Activated CD4-positive, CD25-positive, alpha-beta regulatory T cell (primary cell): ENCODE results near the gene CATSPERE.
"Not testable (repeated sequence)": the region's sequence is repeated elsewhere in the genome, so short reads cannot be mapped to it uniquely, and the experiment has no call there.

Experiments used
- DNase-seq, 4 experiments: peaks; one replicate each; lab custom pipeline; 2025; lab: John Stamatoyannopoulos, UW

The CATSPERE gene

DNA sequence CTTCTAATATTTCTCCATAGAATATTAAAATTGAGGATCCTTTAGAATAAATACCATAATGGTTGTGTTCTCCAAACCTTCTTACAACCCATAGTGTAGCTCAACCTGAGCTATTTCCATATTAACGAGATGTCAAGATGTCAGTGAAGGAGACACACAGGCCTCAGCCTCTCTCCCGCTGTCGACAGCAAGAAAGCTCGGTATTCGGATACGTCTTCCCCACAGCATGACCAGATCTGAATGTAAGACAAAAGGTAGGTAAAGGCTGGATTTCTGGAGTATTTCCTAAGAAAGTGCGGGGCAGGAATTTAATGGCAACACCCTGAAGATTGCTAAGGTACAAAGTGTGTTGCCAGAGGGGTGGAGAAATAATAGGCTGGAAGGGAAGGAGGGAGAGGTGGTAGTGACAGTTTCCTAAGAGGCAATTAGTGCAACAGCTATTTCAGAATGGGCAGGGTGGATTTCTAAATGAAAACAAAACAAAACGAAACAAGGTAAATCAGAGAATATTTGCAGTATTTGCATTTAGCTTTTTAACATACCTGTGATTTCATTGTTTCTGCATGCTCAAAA, 11.1 kb upstream of the CATSPERE start:
- no peak for DNase-seq

DNA sequence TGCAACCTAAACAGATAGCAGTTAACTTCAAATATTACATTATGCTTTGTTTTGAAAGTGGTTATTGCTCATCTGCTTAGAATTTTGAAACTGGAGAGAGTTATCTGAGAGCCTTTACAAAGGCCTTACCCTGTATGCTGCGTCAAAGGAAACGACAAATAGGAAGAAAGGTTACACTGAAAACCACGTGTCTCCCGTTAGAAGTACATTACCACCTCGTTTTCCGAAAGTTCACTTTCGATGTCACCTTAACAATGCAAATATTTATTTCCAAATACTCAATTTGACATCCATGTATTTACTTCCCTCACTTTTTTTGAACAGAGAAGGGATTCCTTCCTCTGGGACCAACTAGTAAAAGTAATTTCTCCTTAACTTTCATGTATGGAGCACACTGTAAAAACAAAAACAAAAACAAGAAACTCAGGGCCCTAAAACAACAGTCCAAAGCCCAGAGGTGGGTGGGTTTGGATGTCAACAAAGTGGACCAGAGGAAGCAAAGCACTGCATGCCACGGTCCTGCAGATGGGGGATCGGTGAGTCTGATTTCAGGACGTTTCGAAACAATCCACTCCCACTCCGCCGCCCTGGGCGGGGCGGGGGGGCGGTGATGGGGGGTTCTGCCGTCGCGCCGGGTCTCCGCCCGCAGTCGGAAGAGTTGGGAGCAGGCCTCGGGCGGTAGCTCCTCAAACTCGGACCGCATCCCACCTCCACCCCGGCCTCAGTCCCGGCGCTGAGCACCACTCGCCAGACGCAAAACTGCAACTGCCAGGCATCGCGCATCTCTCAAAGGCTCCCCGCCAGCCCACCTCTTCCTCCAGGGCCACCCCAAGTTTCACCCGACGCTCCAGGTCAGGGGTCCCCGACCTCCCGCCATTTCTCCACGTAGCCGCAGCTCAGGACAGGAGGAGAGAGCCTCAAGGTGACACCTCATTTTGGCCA, 10.2 kb upstream of the CATSPERE start:
- peak; percentile 18 to 44 (median 28) for DNase-seq

DNA sequence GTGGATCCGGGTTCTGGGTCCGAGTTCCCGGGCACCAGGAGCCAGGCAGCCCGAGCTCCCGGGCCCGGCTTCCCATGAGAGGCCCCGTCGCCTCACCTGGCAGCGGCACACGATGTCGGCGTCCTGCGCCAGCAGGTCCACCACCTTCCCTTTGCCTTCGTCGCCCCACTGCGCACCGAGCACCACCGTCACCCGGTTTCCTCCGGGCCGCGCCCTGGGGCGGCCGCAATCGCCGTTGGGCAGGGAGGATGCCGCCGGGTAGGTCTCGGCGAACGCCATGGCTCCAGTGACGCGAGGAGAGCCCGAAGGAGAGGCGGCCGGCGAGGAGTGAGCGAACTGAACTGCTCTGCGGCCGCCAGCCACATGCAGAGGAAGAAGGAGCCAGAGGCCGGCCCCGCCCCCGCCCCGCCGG, 9.5 kb upstream of the CATSPERE start, which contains the start of gene ADSS2:
TSS of gene ADSS2 (minus strand) at position 371 of the 412 bp plus-strand sequence. CDS start at position 279, 92 bp downstream.
- no peak for DNase-seq

DNA sequence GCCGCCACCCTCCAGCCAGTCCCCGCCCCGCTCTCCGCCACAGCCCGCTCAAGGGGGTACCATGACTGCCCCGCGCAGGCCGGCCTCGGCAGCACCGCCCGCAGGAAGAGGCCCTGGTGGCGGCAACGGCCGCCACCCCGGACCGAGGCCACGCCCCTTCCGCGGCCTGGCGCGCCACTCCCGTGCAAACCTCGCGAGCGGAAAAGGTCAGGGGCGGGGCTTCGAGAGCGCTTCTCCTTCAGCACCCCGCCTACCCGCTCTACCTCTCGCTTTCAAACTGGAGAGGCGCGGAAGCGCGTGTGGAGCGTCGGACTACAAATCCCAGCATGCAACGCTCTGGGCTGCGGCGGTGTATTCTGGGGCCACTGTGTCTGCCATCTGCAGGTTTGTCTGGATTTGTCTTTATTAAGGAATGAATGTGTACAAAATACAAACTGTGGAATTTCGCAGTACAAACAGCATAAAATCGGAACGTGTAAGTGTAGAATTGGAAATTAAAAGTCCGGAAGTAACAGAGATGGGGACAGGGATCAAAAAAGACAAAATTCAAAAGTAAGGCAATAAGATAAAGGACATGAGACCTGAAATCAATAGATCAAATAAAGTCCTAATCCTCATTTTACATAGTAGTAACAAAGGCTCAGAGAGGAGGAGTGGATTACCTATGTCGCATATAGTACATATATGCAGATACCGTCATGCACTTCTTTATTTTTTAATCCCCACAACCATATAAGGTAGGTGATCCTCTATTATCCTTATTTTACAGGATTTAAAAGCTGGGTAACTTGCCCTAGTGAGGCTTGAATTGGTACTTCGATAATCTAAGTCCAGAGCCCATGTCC, 8.9 kb upstream of the CATSPERE start:
- DNase-seq: peak; percentile 97 to 99 (median 98)

DNA sequence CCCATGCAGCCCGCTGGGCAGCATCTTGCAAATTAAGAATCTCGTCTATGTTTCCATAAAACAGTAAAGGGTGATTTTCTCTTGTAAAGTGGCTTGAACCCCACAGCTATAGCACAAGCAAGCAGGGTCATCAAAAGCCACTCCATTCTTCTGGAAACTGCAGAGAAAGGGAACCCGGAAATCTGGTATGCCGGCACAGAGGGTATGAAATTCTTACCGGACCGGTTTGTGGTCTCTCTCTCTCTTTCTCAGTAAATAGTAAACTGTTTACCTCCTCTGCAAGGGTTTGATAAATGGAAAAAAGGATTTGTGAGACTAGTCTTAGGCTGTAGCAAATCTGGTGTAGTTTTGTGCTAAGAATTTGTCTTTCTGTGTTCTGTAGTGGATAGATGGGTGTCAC, 6.7 kb upstream of the CATSPERE start:
- no peak for DNase-seq

DNA sequence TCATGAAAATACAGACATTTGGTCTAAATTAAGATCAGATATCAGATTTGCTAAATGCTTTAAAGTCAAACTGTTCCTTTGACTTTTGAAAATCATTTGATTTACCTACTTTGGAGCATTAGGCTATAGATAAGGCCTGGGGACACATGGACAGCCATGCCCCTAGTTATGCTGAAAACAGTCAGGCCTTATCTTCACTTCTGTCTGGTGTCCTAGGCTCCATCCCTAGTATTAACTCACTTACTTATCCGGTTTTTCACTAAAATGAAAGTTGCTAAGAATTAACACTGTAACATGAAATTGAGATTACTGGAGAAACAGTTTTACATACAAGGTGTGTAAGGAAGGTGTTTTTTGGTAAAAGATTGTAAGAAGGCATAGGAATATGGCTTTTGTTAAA, 4.5 kb upstream of the CATSPERE start:
- no peak for DNase-seq

DNA sequence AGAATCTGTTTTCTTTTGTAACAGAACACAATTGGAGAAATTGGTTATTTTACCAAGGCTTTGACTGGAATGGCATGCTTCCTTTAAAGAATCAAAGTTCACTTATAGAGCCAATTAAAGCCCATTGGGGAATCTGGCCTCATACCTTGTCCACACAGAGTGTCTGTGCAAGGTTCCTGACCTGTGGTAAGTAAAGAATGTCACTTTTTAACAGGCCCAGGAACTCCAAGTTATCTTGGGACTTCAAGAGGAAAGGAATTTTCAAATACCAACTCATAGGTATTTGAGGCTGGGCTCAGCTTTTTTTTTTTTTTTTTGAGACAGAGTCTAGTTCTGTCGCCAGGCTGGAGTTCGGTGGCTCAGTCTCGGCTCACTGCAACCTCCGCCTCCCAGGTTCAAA, 2.3 kb upstream of the CATSPERE start:
- DNase-seq: no peak

DNA sequence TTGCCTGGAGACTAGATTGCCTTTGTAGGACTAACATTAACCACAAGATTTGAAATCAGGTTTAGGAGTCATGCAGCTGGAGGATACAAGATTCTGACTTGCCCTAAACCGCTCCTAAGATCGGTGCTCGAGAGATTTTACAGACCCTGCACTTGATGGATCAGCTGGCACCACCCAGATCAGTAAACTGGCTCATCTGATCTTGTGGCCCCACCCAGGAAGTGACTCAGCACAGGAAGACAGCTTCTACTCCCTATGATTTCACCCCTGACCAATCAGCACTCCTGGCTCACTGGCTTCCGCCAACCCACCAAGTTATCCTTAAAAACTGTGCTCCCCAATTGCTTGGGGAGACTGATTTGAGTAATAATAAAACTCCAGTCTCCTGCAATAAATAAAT, 876 bp upstream of the CATSPERE start:
- DNase-seq: peak in 2 of 4 experiments; percentile 11 to 24

DNA sequence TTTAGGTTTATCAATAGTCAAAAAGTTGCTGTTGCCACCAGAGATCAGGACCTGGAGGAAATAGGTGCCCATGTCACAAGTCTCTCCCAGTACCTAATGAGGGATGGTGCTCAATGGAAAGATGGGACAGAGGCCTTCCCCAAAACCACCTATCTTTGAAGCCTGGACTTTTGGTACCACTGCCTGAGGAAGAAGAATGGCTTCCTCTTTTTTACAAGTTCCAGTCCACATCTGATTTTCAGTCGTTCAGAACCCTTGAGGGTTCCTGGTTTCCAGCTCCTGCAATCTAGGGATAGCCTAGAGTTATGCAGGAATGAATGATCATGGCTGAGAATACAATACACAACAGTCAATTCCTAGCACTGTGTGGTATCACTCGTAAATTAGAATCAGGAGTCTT, 5.7 kb downstream of the CATSPERE start:
- DNase-seq: no peak

DNA sequence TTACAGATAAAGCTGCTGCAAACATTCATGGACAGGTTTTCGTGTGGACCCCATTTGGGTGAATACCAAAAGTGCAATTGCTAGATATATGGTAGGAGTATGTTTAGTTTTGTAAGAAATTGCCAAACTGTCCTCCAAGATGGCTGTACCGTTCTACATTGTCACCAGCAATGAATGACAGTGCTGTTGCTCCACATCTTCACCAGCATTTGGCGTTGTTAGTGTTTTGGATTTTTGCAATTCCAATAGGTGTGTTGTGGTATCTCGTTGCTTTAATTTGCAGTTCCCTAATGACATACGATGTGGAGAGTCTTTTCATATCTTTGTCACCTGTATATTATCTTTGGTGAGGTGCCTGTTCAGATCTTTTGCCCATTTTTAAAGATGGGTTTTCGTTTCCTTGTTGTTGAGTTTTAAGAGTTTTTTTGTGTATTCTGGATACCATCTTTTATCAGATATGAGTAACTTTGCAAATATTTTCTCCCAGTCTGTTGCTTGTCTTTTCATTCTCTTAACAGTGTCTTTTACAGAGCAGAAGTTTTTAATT, 12.1 kb downstream of the CATSPERE start:
- DNase-seq: no peak

DNA sequence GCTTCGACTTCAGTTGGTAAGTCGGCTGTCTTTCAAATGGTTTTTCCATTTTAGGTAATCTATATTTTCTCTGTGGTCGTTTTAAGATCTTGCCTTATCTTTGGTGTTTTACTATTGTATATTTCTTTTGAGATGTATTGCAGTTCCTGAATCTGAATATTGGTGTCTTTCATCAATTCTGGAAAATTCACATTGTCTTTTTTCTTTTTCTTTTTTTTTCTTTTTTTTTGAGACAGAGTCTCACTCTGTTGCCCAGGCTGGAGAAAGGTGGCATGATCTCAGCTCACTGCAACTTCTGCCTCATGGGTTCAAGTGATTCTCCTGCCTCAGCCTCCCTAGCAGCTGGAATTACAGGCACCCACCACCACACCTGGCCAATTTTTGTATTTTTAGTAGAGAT, 23.9 kb downstream of the CATSPERE start:
- not testable (repeated sequence) for DNase-seq

DNA sequence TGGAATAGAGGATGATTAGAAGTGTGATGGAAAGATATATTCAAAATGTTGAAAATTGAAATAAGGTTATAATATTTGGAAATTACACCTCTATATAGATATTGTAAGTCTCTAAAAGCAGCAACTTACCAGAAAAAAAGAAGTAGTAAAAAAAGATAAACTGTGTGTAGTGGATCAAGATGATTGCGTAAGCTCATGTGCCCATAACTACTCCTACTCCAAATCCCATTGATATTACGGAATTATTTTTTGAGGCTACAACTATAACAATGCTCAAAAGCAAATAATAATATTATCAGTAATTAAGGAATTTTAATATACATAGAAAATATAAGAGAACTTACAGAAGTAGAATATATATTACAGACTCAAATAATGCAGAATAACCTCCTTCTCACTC, 33.6 kb downstream of the CATSPERE start:
- DNase-seq: no peak

DNA sequence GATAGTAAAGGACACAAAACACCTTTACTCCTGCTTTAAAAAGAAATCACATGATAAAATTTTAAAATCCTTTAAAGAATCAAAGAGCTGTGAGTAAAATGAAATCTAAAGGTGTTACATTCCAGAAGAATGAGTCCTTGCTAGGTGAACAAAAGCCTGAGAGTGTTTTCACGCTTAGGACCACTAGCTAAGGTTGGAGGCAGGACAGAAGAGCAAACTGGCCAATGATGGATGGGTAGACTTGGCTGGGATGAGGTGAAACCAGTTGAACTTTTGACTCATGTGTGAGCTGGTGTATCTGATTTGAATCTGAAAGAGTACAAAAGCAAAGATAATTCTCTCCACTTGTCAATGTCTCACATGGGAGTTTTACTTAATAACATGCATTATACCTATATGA, 35.1 kb downstream of the CATSPERE start:
- DNase-seq: no peak

DNA sequence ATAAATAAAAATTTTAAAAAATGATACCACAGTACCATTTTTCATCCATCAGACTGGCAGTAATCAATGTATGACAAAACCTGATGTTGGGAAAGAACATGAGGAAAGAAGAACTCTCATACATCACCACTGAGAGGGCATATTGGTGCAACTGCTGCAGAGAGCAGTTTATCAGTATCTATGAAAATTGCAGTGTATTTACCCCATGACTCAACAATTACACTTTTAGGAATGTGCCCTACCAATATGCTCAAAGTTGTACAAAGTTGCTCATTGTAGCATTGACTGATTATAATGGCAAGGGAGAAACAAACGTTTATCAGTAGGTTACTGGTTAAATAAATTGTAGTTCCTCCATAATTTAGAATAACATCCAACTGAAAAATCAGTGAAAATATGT, 36.7 kb downstream of the CATSPERE start:
- DNase-seq: no peak

DNA sequence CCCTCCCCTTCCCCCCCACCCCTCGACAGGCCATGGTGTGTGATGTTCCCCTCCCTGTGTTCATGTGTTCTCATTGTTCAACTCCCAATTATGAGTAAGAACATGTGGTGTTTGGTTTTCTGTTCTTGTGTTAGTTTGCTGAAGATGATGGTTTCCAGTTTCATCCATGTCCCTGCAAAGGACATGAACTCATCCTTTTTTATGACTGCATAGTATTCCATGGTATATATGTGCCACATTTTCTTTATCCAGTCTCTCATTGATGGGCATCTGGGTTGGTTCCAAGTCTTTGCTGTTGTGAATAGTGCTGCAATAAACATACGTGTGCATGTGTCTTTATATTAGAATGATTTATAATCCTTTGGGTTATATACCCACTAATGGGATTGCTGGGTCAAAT, 38.4 kb downstream of the CATSPERE start:
- DNase-seq: not testable (repeated sequence)

DNA sequence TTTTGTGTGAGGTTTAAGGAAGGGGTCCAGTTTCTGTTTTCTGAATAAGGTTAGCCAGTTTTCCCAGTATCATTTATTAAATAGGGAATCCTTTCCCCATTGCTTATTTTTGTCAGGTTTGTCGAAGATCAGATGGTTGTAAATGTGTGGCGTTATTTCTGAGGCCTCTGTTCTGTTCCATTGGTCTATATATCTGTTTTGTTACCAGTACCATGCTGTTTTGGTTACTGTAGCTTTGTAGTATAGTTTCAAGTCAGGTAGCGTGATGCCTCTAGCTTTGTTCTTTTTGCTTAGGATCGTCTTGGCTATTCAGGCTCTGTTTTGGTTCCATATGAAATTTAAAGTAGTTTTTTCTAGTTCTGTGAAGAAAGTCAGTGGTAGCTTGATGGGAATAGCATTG, 39.4 kb downstream of the CATSPERE start:
- not testable (repeated sequence) for DNase-seq

DNA sequence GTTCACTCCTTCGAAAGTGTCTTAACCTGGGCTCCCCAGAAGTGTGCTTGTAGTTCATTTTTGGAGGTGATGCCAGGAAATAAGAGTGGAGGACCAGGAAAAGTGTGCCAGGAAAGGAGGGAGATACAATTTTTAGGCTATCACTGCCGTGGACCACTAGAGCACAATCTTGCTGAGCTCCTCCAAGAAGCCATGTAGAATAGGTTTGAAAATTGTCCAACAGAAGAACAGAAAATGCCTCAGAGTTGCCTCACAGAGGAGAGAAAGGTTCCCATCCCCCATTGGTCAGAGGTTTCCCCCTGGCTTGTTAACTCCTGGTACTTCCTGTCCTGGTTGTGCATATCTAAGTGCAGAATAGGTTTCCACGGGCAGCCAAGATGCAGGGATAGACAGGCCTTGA, 41.6 kb downstream of the CATSPERE start:
- DNase-seq: no peak

DNA sequence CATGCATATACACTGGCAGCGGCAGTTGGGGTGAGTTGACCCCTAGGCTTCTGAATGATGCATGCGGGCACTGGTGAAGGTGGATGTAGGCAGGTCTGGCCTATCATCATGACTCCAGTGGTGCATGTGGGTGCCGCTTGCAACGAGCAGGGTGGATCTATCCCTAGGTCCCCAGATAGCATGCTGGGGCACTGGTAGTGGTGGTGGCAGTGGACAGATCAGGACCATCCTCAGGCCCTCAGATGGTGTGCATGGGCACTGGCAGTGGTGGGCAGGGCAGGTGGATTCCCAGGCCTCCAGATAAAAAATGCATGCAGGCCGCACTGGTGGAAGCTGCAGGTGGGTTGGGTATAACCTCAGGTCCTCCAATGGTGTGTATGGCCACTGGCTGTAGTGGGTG, 52.4 kb downstream of the CATSPERE start:
- no peak for DNase-seq

DNA sequence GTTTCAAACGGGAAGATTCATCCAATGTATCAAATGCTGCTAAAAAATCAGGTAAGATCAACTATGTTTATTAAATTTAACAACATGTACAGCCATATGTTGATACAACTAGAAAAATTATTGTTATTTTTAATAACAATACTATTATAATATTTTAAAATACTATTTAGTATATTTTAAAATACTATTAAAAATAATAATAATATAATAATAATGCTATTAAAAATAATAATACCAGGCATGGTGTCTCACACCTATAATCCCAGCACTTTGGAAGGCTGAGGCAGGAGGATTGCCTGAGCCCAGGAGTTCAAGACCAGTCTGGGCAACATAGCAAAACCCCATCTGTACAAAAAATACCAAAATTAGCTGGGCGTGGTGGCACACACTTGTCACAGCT, 54.6 kb downstream of the CATSPERE start:
- no peak for DNase-seq

DNA sequence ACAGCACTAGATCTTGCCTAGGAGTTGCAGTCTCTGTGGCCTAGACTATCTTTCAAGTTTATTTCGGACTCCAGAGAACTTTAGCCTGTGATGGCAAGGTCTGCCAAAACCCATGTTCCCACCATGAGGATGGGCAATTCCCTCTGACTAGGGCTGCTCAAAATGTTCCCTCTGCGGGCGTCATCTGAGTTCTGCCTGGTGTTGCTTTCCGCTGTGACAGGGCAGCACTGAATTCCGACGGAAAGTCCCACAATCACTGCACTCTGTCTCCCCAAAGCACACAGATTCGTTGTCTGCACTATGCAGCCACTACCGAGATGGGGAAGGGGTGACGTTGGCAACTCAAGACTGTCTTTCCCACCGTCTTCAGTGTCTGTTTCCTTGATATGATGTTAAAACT, 75.2 kb downstream of the CATSPERE start:
- DNase-seq: no peak

DNA sequence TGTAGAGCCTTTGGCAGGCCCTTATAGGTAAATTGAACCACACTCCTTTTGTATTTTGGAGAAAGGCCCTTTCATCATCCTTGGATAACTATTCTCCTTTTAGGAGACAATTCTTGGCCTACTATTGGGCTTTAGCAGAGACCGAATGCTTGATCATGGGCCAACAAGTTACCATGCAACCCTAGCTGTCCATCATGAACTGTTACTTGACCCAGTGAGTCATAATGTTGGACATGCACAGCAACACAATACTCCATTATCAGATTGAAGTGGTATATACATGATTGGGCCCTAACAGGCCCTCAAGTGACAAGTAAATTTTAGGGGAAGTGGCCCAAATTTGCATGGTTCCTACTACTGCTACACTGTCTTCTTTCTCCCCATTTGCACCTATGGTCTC, 84.4 kb downstream of the CATSPERE start:
- no peak for DNase-seq

DNA sequence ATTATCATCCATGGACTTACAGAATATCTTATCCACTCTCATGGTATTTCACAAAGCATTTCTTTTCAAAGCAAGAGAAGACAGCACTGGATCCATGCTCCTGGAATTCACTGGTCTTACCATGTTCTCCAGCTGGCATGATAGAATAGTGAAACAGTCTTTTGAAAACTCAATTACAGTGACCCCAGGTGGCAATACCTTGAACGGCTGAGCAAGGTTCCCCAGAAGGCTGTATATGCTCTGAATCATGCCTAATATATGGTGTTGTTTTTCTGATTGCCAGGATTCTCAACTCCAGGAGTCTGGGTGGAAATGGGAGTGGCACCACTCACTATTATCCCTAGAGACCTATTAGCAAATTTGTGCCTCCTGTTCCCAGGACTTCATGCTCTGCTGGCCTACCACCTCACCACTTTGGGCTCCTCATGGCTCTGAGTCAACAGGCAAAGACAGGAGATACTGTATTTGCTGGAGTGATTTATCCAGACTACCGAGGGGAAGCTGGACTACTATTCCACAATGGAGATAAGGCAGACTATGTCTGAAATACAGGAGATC, 87.6 kb downstream of the CATSPERE start:
- no peak for DNase-seq
